Mesenchymal stem cell (in vitro differentiated cells and primary cell): ENCODE data around the gene DYNC1H1.

ENCODE experiments used
- DNase-seq: peaks from one replicate; pipeline ENCODE4 v3.0.0-alpha.2; 2013
- H2AFZ ChIP-seq: one replicate; pipeline ENCODE4 v1.6.1; 2013; ENCODE audit warnings: low read depth, mild to moderate bottlenecking, control low read depth, inconsistent platforms, low read length, moderate library complexity
- H2AK5ac ChIP-seq: 2 replicates; pipeline ENCODE4 v1.6.1; 2013; ENCODE audit warnings: low read length, moderate library complexity, mild to moderate bottlenecking, inconsistent platforms; ENCODE audit not compliant: severe bottlenecking
- H2BK120ac ChIP-seq: one replicate; pipeline ENCODE4 v1.6.1; 2013; ENCODE audit warnings: low read depth, mild to moderate bottlenecking, inconsistent platforms, low read length, moderate library complexity
- H2BK12ac ChIP-seq, 2 experiments: one replicate each; pipeline ENCODE4 v1.6.1; 2013; ENCODE audit warnings: inconsistent platforms in 2 of 2, low read length in 2 of 2, mild to moderate bottlenecking in 2 of 2, moderate library complexity in 2 of 2, control low read depth in 1 of 2
- H2BK15ac ChIP-seq: one replicate; pipeline ENCODE4 v1.6.1; 2013; ENCODE audit warnings: mild to moderate bottlenecking, low read depth, inconsistent platforms; ENCODE audit not compliant: poor library complexity, severe bottlenecking
- H2BK5ac ChIP-seq: 2 replicates; pipeline ENCODE4 v1.6.1; 2013; ENCODE audit warnings: low read depth, mild to moderate bottlenecking, low read length, control low read depth, inconsistent platforms; ENCODE audit not compliant: poor library complexity, severe bottlenecking
- H3K14ac ChIP-seq, 2 experiments: one replicate each; pipeline ENCODE4 v1.6.1; 2013; ENCODE audit warnings: inconsistent platforms in 2 of 2, low read length in 2 of 2, control low read depth in 1 of 2, mild to moderate bottlenecking in 1 of 2, moderate library complexity in 1 of 2
- H3K18ac ChIP-seq, 2 experiments: one replicate each; pipeline ENCODE4 v1.6.1; 2013; ENCODE audit warnings: inconsistent platforms in 2 of 2, low read length in 2 of 2, control low read depth in 1 of 2, low read depth in 1 of 2, mild to moderate bottlenecking in 1 of 2
- H3K23ac ChIP-seq, 2 experiments: one replicate each; pipeline ENCODE4 v1.6.1; 2013; ENCODE audit warnings: inconsistent platforms in 2 of 2, low read length in 2 of 2, mild to moderate bottlenecking in 2 of 2, moderate library complexity in 2 of 2, control low read depth in 1 of 2
- H3K27ac ChIP-seq: 2 replicates; pipeline ENCODE4 v1.5.1; 2013; ENCODE audit warnings: mild to moderate bottlenecking, moderate library complexity, low read length, control low read depth, inconsistent platforms; ENCODE audit not compliant: poor library complexity, severe bottlenecking
- H3K27me3 ChIP-seq, 2 experiments: 2 replicates each; pipeline versions ENCODE4 v1.6.1 to v1.7.0; 2013; ENCODE audit warnings: low read length in 2 of 2, mild to moderate bottlenecking in 2 of 2, moderate library complexity in 2 of 2, control low read depth in 1 of 2, inconsistent platforms in 1 of 2; ENCODE audit not compliant: control insufficient read depth in 1 of 2, insufficient read depth in 1 of 2
- H3K36me3 ChIP-seq, 2 experiments: 2 replicates each; pipeline versions ENCODE4 v1.6.1 to v1.7.0; 2013; ENCODE audit warnings: low read length in 2 of 2, control low read depth in 1 of 2, inconsistent platforms in 1 of 2, low read depth in 1 of 2, mild to moderate bottlenecking in 1 of 2; ENCODE audit not compliant: insufficient read depth in 2 of 2, control insufficient read depth in 1 of 2
- H3K4ac ChIP-seq, 2 experiments: one replicate each; pipeline ENCODE4 v1.6.1; 2013; ENCODE audit warnings: inconsistent platforms in 2 of 2, low read length in 2 of 2, mild to moderate bottlenecking in 2 of 2, moderate library complexity in 2 of 2, control low read depth in 1 of 2, low read depth in 1 of 2
- H3K4me1 ChIP-seq: 2 replicates; pipeline ENCODE4 v1.6.1; 2013; ENCODE audit warnings: low read depth, low read length, control low read depth; ENCODE audit not compliant: control insufficient read depth, insufficient read depth
- H3K4me2 ChIP-seq: 2 replicates; pipeline ENCODE4 v1.6.1; 2013; ENCODE audit warnings: low read length, mild to moderate bottlenecking, inconsistent platforms; ENCODE audit not compliant: poor library complexity, severe bottlenecking
- H3K4me3 ChIP-seq, 2 experiments: 2 replicates each; pipeline versions ENCODE4 v1.5.1 to v1.7.0; 2013; ENCODE audit warnings: low read length in 2 of 2, mild to moderate bottlenecking in 2 of 2, control low read depth in 1 of 2, low read depth in 1 of 2; ENCODE audit not compliant: insufficient read depth in 1 of 2
- H3K79me1 ChIP-seq: replicated peaks from 2 replicates; pipeline ENCODE4 v1.6.1; 2013; ENCODE audit warnings: mild to moderate bottlenecking, control low read depth, low read length, inconsistent platforms; ENCODE audit not compliant: poor library complexity, severe bottlenecking
- H3K9ac ChIP-seq: 2 replicates; pipeline ENCODE4 v1.7.0; 2013; ENCODE audit warnings: mild to moderate bottlenecking, low read length, moderate library complexity
- H3K9me3 ChIP-seq: 2 replicates; pipeline ENCODE4 v1.7.0; 2013; ENCODE audit warnings: mild to moderate bottlenecking, low read length; ENCODE audit not compliant: control insufficient read depth
- H4K8ac ChIP-seq: one replicate; pipeline ENCODE4 v1.6.1; 2013; ENCODE audit warnings: inconsistent platforms, mild to moderate bottlenecking, low read length, moderate library complexity
- H4K91ac ChIP-seq: one replicate; pipeline ENCODE4 v1.6.1; 2013; ENCODE audit warnings: mild to moderate bottlenecking, low read length, inconsistent platforms
- WGBS: methylation state at CpG from one replicate; pipeline ENCODE4 v1.1.7; 2013; ENCODE audit warnings: mixed read lengths; 5-methylcytosine and 5-hydroxymethylcytosine counted together

Gene DYNC1H1

GRCh38 chr14:102040153-102040552, 75.8 kb downstream of the DYNC1H1 start:
- H2AFZ ChIP-seq, result no peak overlapping the region
- DNase-seq, result no peak
- H3K4me1 ChIP-seq, result no peaks in the 10 kb centered on the region
- 91% methylated on average over 13 of the region's 13 CpGs for WGBS
- no peaks in the 10 kb centered on the region for H3K27me3 ChIP-seq
- H2AK5ac ChIP-seq, result no peak overlapping the region
- peaks cover 35% of the 10 kb centered on the region for H3K79me1 ChIP-seq
- H3K4ac ChIP-seq, result no peak overlapping the region
- H2BK15ac ChIP-seq, result no peak overlapping the region
- H2BK12ac ChIP-seq, result no peak overlapping the region
- no peak overlapping the region for H3K23ac ChIP-seq
- H3K4me3 ChIP-seq, result no peak overlapping the region
- H2BK120ac ChIP-seq, result no peak overlapping the region
- H3K9ac ChIP-seq, result no peak overlapping the region
- H3K9me3 ChIP-seq, result no peaks in the 10 kb centered on the region
- no peak overlapping the region for H3K27ac ChIP-seq
- peaks cover 86 to 100% of the 10 kb centered on the region in 2 experiments for H3K36me3 ChIP-seq
- H3K4me2 ChIP-seq, result no peak overlapping the region
- no peak overlapping the region for H3K14ac ChIP-seq
- H4K8ac ChIP-seq, result no peak overlapping the region
- no peak overlapping the region for H2BK5ac ChIP-seq
- H3K18ac ChIP-seq, result no peak overlapping the region
- H4K91ac ChIP-seq, result no peak overlapping the region

GRCh38 chr14:102042699-102043098, 78.3 kb downstream of the DYNC1H1 start:
- peaks cover 28% of the 10 kb centered on the region for H3K79me1 ChIP-seq
- H4K8ac ChIP-seq, result no peak overlapping the region
- no peaks in the 10 kb centered on the region for H3K27me3 ChIP-seq
- H3K18ac ChIP-seq, result no peak overlapping the region
- H3K4me3 ChIP-seq, result no peak overlapping the region
- H3K4me2 ChIP-seq, result no peak overlapping the region
- H3K36me3 ChIP-seq, result peaks cover 91 to 94% of the 10 kb centered on the region in 2 experiments
- no peak overlapping the region for H2BK5ac ChIP-seq
- 97% methylated on average over 9 of the region's 9 CpGs for WGBS
- H3K9me3 ChIP-seq, result no peaks in the 10 kb centered on the region
- DNase-seq, result no peak
- H3K9ac ChIP-seq, result no peak overlapping the region
- H3K14ac ChIP-seq, result no peak overlapping the region
- no peaks in the 10 kb centered on the region for H3K4me1 ChIP-seq
- H3K23ac ChIP-seq, result no peak overlapping the region
- no peak overlapping the region for H2BK15ac ChIP-seq
- no peak overlapping the region for H3K4ac ChIP-seq
- no peak overlapping the region for H2BK120ac ChIP-seq
- H2BK12ac ChIP-seq, result no peak overlapping the region
- no peak overlapping the region for H2AK5ac ChIP-seq
- H3K27ac ChIP-seq, result no peak overlapping the region
- H2AFZ ChIP-seq, result no peak overlapping the region
- H4K91ac ChIP-seq, result no peak overlapping the region

GRCh38 chr14:102043251-102044025, 79.1 kb downstream of the DYNC1H1 start:
- no peak overlapping the region for H3K4me2 ChIP-seq
- 98% methylated on average over 20 of the region's 22 CpGs for WGBS
- H3K23ac ChIP-seq, result no peak overlapping the region

GRCh38 chr14:102044566-102044965, 80.2 kb downstream of the DYNC1H1 start:
- H2BK12ac ChIP-seq, result no peak overlapping the region
- no peak overlapping the region for H3K23ac ChIP-seq
- no peak overlapping the region for H3K27ac ChIP-seq
- H3K4me3 ChIP-seq, result no peak overlapping the region
- no peak overlapping the region for H4K8ac ChIP-seq
- H2AK5ac ChIP-seq, result no peak overlapping the region
- H3K36me3 ChIP-seq, result peaks cover 91 to 94% of the 10 kb centered on the region in 2 experiments
- no peak overlapping the region for H2AFZ ChIP-seq
- no peaks in the 10 kb centered on the region for H3K4me1 ChIP-seq
- H4K91ac ChIP-seq, result no peak overlapping the region
- no peak overlapping the region for H3K9ac ChIP-seq
- no peak overlapping the region for H3K14ac ChIP-seq
- no peak overlapping the region for H3K18ac ChIP-seq
- no peaks in the 10 kb centered on the region for H3K27me3 ChIP-seq
- H2BK120ac ChIP-seq, result no peak overlapping the region
- H3K79me1 ChIP-seq, result peaks cover 26% of the 10 kb centered on the region
- H3K4me2 ChIP-seq, result no peak overlapping the region
- no peak overlapping the region for H2BK15ac ChIP-seq
- WGBS, result 96% methylated on average over 12 of the region's 13 CpGs
- H2BK5ac ChIP-seq, result no peak overlapping the region
- H3K9me3 ChIP-seq, result no peaks in the 10 kb centered on the region
- no peak overlapping the region for H3K4ac ChIP-seq
- no peak for DNase-seq

More at GRCh38 chr14:102043251-102044025, 79.1 kb downstream of the DYNC1H1 start:
- Histone ChIP-seq H4K91ac (no peak overlapping the region), H3K27me3 (no peaks in the 10 kb centered on the region), H2BK12ac (no peak overlapping the region), H2BK15ac (no peak overlapping the region), H3K4ac (no peak overlapping the region), H3K27ac (no peak overlapping the region), H3K9me3 (no peaks in the 10 kb centered on the region), H3K18ac (no peak overlapping the region), H2AFZ (no peak overlapping the region), H3K4me3 (peak overlapping the region in 1 of 2 experiments; percentile 8), H3K4me1 (no peaks in the 10 kb centered on the region), H3K9ac (peak overlapping the region; percentile 36), H4K8ac (no peak overlapping the region), H2AK5ac (no peak overlapping the region), H3K36me3 (peaks cover 91 to 94% of the 10 kb centered on the region in 2 experiments), H2BK120ac (no peak overlapping the region), H3K14ac (no peak overlapping the region), H3K79me1 (peaks cover 25% of the 10 kb centered on the region), H2BK5ac (no peak overlapping the region)
- DNase-seq, result no peak
